PC-9 (cell line): ENCODE data around the gene NRXN2. TPM values are rescaled to one million over a fixed set of nuclear protein-coding genes. Genes with fewer than 3 reads are reported as not detected.
A peak's percentile ranks its signal among the peaks of the same experiment; 100 is the strongest.

Experiments used
- BruUV-seq: library from RNA; stranded (reverse); fragments of 400-500 nt; replicated peaks from 2 replicates; lab custom pipeline; 2021; lab: Mats Ljungman, UMichigan
- CTCF ChIA-PET: fragments of 300-600 bp; sonication (Branson Sonifier 250); formaldehyde crosslinking; loops from one replicate; lab custom pipeline; 2022; ENCODE audit warnings: antibody characterized with exemption; lab: Charles Lee
- POLR2A ChIA-PET: fragments of 300-600 bp; sonication (Branson Sonifier 250); formaldehyde crosslinking; loops from one replicate; lab custom pipeline; 2022; ENCODE audit warnings: antibody characterized with exemption; ENCODE audit not compliant: unreplicated experiment; lab: Charles Lee
- DNase-seq, 2 experiments: peaks; one replicate each; pipeline versions ENCODE4 v3.0.0 to v3.0.0-alpha.2; 2015 to 2022; ENCODE audit warnings: mixed read lengths in 1 of 2
- H2AFZ ChIP-seq: fragments of 200-600 bp; sonication (generic); 2 replicates; pipeline ENCODE4 v1.8.1; 2017; ENCODE audit warnings: antibody characterized with exemption
- H3F3A ChIP-seq: fragments of 200-600 bp; sonication (generic); 2 replicates; pipeline ENCODE4 v1.8.1; 2017; ENCODE audit warnings: antibody characterized with exemption, mild to moderate bottlenecking, low read depth; ENCODE audit not compliant: insufficient read depth
- H3K27ac ChIP-seq: fragments of 200-600 bp; sonication (generic); 2 replicates; pipeline ENCODE4 v1.6.1; 2016; ENCODE audit warnings: mixed run types
- H3K27me3 ChIP-seq: fragments of 200-600 bp; sonication (generic); 2 replicates; pipeline ENCODE4 v1.6.1; 2016; ENCODE audit warnings: low read depth, mixed run types; ENCODE audit not compliant: insufficient read depth
- H3K36me3 ChIP-seq: fragments of 200-600 bp; sonication (generic); 2 replicates; pipeline ENCODE4 v1.6.1; 2016; ENCODE audit warnings: low read depth, mixed run types
- H3K4me1 ChIP-seq: fragments of 200-600 bp; sonication (generic); replicated peaks from 2 replicates; pipeline ENCODE4 v1.6.1; 2016; ENCODE audit warnings: mixed run types; ENCODE audit not compliant: insufficient read depth
- H3K4me2 ChIP-seq: fragments of 200-600 bp; sonication (generic); 2 replicates; pipeline ENCODE4 v1.6.1; 2017; ENCODE audit warnings: mixed run types
- H3K4me3 ChIP-seq: fragments of 200-600 bp; sonication (generic); 2 replicates; pipeline ENCODE4 v1.6.1; 2016; ENCODE audit warnings: mixed run types
- H3K79me2 ChIP-seq: fragments of 200-600 bp; sonication (generic); 2 replicates; pipeline ENCODE4 v1.6.1; 2017; ENCODE audit warnings: low read depth, mixed run types
- H3K9me2 ChIP-seq: fragments of 200-600 bp; sonication (generic); 2 replicates; pipeline ENCODE4 v1.8.1; 2017; ENCODE audit warnings: mild to moderate bottlenecking; ENCODE audit not compliant: insufficient read depth
- H3K9me3 ChIP-seq: fragments of 200-600 bp; sonication (generic); 2 replicates; pipeline ENCODE4 v1.8.1; 2016; ENCODE audit warnings: low read depth; ENCODE audit not compliant: insufficient read depth
- H4K20me1 ChIP-seq: fragments of 200-600 bp; sonication (generic); 2 replicates; pipeline ENCODE4 v1.8.1; 2017; ENCODE audit not compliant: insufficient read depth
- CTCF ChIP-seq: fragments of 200-600 bp; sonication (generic); conservative IDR thresholded peaks from 2 replicates; pipeline ENCODE4 v1.6.1; 2017; ENCODE audit warnings: mixed run types, antibody characterized with exemption, mild to moderate bottlenecking, moderate library complexity
- EZH2 ChIP-seq: fragments of 200-600 bp; sonication (generic); IDR thresholded peaks from 2 replicates; pipeline ENCODE4 v1.8.0; 2017; ENCODE audit warnings: antibody characterized with exemption, low read depth
- intact Hi-C: fragments of 100-400 bp; cut with micrococcal nuclease; formaldehyde crosslinking; loops from one replicate; pipeline ENCODE4 v1.10.0; 2022; ENCODE audit not compliant: unreplicated experiment
- total RNA-seq: library from RNA; stranded (reverse); gene quantifications from 2 replicates; pipeline ENCODE4 v1.2.3, GENCODE V29; 2021

NRXN2 gene
- total RNA-seq, 1 experiment from 2014 or later, result not detected

- no peak overlapping the region for H3K4me3 ChIP-seq
- ChIA-PET CTCF (interaction anchor here (0.5 to 3.2 kb wide), 4 partner anchors 36 to 296 kb away, joined by 3 to 9 read pairs (median 6); no protein-coding TSS in a partner anchor), POLR2A (interaction anchor here (0.7 kb wide), 1 partner anchor 298 kb away, joined by 5 read pairs; no protein-coding TSS in a partner anchor)
- no peaks in the 10 kb centered on the region for H3K79me2 ChIP-seq
- H4K20me1 ChIP-seq, result no peaks in the 10 kb centered on the region
- H3K9me3 ChIP-seq, result no peaks in the 10 kb centered on the region
- H3K9me2 ChIP-seq, result no peaks in the 10 kb centered on the region
- no TSS peak for BruUV-seq
- H3K4me2 ChIP-seq, result no peak overlapping the region
- intact Hi-C loops, result loop anchor here (1.0 to 5.0 kb wide), 6 partner anchors 90 to 448 kb away; partner anchors contain the start of genes PRDX5 and RASGRP2
- H3F3A ChIP-seq, result peaks cover 19% of the 10 kb centered on the region; the same call in 1 of the 2 replicates
- peaks cover 17% of the 10 kb centered on the region for H3K4me1 ChIP-seq
- peak; percentile 46 to 88 for DNase-seq
- no peak overlapping the region for H3K27ac ChIP-seq
- H3K27me3 ChIP-seq, result no peaks in the 10 kb centered on the region
- no peak for TF ChIP-seq EZH2
- peak; percentile 97 for TF ChIP-seq CTCF
- H3K36me3 ChIP-seq, result no peaks in the 10 kb centered on the region
- H2AFZ ChIP-seq, result no peak overlapping the region
Observed at GRCh38 chr11:64652586-64653387, 70.2 kb downstream of the NRXN2 start.

GRCh38 chr11:64650923-64651523, 72.0 kb downstream of the NRXN2 start:
- no peaks in the 10 kb centered on the region for H4K20me1 ChIP-seq
- peaks cover 4% of the 10 kb centered on the region for H3K4me1 ChIP-seq
- peaks cover 12% of the 10 kb centered on the region; the same call in 1 of the 2 replicates for H3F3A ChIP-seq
- H3K27ac ChIP-seq, result no peak overlapping the region
- no peaks in the 10 kb centered on the region for H3K9me2 ChIP-seq
- DNase-seq, result peak in 1 of 2 experiments; percentile 37
- no peak overlapping the region for H3K4me2 ChIP-seq
- intact Hi-C loops, result loop anchor here (5.0 kb wide), 1 partner anchor 91 kb away; the partner anchor contains the start of gene RASGRP2
- BruUV-seq, result no TSS peak
- no peaks in the 10 kb centered on the region for H3K79me2 ChIP-seq
- H3K36me3 ChIP-seq, result no peaks in the 10 kb centered on the region
- CTCF ChIA-PET, result interaction anchor here (0.9 to 3.2 kb wide), 4 partner anchors 14 to 202 kb away, joined by 3 to 9 read pairs (median 4); no protein-coding TSS in a partner anchor
- no peaks in the 10 kb centered on the region for H3K9me3 ChIP-seq
- no peak overlapping the region for H3K4me3 ChIP-seq
- no peak for TF ChIP-seq EZH2
- peak; percentile 74 for TF ChIP-seq CTCF
- H2AFZ ChIP-seq, result no peak overlapping the region
- POLR2A ChIA-PET, result interaction anchor here (0.5 to 0.6 kb wide), 2 partner anchors 184 to 350 kb away, joined by 4 to 19 read pairs; no protein-coding TSS in a partner anchor
- H3K27me3 ChIP-seq, result peaks cover 3% of the 10 kb centered on the region; the same call in 1 of the 2 replicates

GRCh38 chr11:64649291-64649697, 73.7 kb downstream of the NRXN2 start:
- CTCF ChIA-PET, result interaction anchor here (0.6 to 1.3 kb wide), 5 partner anchors 199 to 372 kb away, joined by 3 to 7 read pairs (median 4); partner anchors contain the start of gene TRMT112
- Histone ChIP-seq H4K20me1 (no peaks in the 10 kb centered on the region), H3K9me2 (no peaks in the 10 kb centered on the region), H3F3A (peaks cover 7% of the 10 kb centered on the region; the same call in 1 of the 2 replicates), H3K36me3 (no peaks in the 10 kb centered on the region), H3K27ac (no peak overlapping the region), H3K27me3 (peaks cover 19% of the 10 kb centered on the region), H3K4me1 (no peaks in the 10 kb centered on the region), H3K9me3 (no peaks in the 10 kb centered on the region), H2AFZ (no peak overlapping the region), H3K79me2 (no peaks in the 10 kb centered on the region), H3K4me2 (no peak overlapping the region), H3K4me3 (no peak overlapping the region)
- TF ChIP-seq CTCF (peak; percentile 73), EZH2 (no peak)
- intact Hi-C loops, result loop anchor here (1.0 kb wide), 1 partner anchor 96 kb away; no protein-coding TSS in a partner anchor
- POLR2A ChIA-PET, result no interaction called here
- no TSS peak for BruUV-seq
- DNase-seq, result peak in 1 of 2 experiments; percentile 26
